Measurements from ENCODE around the gene TXNIP. TPM values are rescaled to one million over a fixed set of nuclear protein-coding genes. Genes with fewer than 3 reads are reported as not detected.

The TXNIP gene
- 375 TPM for total RNA-seq

GRCh38 chr1:145996433-145997015 is at the start of gene TXNIP:
TXNIP (minus strand) TSS chr1:145996579; CDS start chr1:145996266, 313 bp downstream.

GRCh38 chr1:146021622-146022402 is 25.4 kb upstream of the TXNIP start, which contains the start of gene HJV:
HJV (minus strand) TSS chr1:146021735; CDS start chr1:146020231, 1,504 bp downstream.

DNA sequence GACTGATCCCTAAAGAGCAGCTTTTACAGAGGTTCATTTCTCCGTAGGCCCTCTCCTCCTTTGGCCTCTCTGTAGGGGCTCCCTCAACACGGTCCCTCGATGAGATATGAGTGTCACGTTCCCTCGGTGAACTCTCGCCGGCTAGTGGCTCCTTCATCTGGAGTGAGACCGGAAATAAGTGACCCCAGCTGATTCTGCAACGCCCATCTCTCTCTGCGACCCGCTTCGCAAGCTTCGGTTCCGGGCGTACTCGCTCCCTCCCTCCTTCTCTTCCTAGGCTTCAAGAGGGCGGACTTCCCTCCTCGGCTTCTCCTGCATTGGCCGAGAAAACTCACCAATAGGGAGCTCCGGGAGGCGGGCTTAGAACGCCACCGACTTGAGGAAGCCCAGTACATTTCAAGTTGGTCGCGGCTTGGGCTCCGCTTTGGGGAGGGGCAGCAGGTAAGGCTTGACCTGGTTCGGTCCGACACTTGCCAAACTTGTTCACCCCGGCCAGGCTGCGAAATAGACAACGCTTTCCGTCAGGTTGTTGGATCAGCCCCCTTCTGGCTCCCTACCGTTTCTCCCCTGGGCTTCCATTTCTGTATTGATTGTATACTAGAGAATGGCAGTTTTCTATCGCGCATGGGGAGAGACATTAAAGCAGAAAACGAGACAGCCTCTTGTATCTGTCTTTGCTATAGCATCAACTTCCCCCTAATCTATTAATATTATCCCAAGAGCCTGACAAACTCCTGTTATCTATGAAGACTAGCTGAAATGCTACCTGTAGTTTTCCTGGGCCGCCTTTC is 31.9 kb downstream of the TXNIP start, which contains the start of the genes ANKRD34A and POLR3GL:
TSS of gene ANKRD34A (minus strand) at position 248 of the 791 bp plus-strand sequence. CDS start 2,816 bp downstream, outside the sequence.
TSS of gene POLR3GL (plus strand) at position 363 of the 791 bp plus-strand sequence. CDS start 10,176 bp downstream, outside the sequence.

DNA sequence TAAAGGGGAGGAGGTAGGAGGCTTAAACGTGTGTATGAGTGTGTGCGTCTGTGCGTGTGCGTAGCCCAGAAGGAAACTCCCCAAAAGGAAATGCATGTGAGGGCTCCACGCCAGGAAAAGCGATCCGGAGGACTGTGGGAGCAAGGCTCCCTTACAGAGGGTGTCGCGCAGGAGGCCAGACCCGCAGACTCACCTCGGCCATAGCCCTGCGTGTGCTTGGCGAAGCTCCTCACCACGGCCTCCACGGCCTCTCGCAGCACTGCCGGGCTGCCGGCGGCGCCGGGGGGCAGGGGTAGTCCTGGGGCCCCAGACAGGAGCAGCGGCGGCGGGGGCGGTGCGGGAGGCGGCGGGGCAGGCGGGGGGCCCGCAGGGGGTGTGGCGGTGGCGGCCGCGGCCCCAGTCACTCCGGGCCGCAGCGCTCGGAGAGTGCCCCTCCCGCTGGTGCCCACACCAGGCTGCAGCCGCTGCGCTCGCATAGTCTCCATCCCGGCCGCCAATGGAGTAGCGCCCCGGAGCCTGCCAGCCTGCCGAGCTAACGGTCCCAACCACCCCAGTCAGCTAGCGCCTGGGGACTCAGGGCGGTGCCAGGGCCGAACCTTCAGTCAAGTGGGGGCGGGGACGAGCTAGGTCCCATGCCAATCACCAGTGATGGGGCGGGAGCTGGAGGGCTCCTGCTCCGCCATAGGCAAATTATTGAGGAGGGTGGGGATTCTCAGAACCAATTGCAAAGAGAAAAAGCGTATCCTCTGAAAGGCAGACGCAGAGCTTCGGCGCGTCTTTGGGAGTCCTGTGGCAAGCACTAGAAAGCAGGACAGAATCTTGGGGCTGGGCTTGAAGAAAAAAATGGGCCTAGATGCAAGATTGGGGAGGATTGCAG is 38.7 kb downstream of the TXNIP start, which contains the start of gene LIX1L:
TSS of gene LIX1L (minus strand) at position 575 of the 877 bp plus-strand sequence. CDS start at position 485, 90 bp downstream.

Other genes starting within 250 kb of the TXNIP start
- 26.9 TPM for gene RNF115, start 172.5 kb downstream of the TXNIP start, total RNA-seq
- 35.8 TPM for gene POLR3C, start 172.4 kb downstream of the TXNIP start, total RNA-seq
- 1.9 TPM for gene NUDT17, start 150.9 kb downstream of the TXNIP start, total RNA-seq
- gene PIAS3, start 137.5 kb downstream of the TXNIP start, total RNA-seq: 30.7 TPM
- 4.6 TPM for gene ANKRD35, start 110.7 kb downstream of the TXNIP start, total RNA-seq
- 5.9 TPM for gene ITGA10, start 86.5 kb downstream of the TXNIP start, total RNA-seq
- 36.4 TPM for gene PEX11B, start 77.9 kb downstream of the TXNIP start, total RNA-seq
- gene RBM8A, start 69.1 kb downstream of the TXNIP start, total RNA-seq: 254 TPM
- 45.5 TPM for gene LIX1L, start 38.6 kb downstream of the TXNIP start, total RNA-seq
- 1.2 TPM for gene ANKRD34A, start 32.0 kb downstream of the TXNIP start, total RNA-seq
- 16.1 TPM for gene POLR3GL, start 31.9 kb downstream of the TXNIP start, total RNA-seq
- gene HJV, start 25.2 kb upstream of the TXNIP start, total RNA-seq: 23.6 TPM
- 2.0 TPM for gene NBPF10, start 148.2 kb upstream of the TXNIP start, total RNA-seq
- gene NOTCH2NLA, start 232.4 kb upstream of the TXNIP start, total RNA-seq: 98.2 TPM

Measured in camera-type eye (tissue), 1 donor.